ENCODE measurements around the gene FANCC. TPM values are rescaled to one million over a fixed set of nuclear protein-coding genes. Genes with fewer than 3 reads are reported as not detected.
A peak's percentile ranks its signal among the peaks of the same experiment; 100 is the strongest.

FANCC gene
- total and polyA plus RNA-seq, 12 donors: 1.9 to 6.1 (median 3.3) TPM

DNA sequence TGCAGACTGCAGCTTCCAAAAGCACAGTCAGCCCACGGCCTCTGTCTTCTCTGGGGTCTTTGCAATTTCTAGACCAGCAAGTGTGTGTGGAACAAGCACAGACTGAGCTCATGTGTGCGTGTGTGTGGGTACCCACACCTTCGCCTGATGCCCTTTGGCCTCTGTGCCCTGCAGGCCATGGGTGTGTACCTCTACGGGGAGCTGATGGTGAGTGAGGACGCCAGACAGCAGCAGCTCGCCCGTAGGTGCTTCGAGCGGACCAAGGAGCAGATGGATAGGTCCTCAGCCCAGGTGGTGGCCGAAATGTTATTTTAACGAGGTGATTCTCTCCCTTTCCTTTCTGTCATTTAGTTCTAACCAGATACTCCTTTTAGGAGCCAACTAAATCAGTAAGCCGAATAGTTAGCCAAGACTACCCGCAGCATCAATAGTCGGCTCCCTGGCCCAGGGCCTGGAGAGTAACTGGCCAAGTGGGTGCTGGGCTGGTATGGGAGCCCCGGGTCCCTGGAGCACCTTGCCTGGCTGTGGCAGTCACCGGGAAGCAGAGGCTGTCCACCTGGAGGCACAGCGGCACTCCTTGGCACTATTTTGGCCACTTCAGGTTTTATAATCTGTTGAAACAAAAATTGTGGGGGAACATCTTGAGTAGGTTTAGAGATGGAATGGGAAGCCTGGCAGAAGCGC, 235.0 kb downstream of the FANCC start:
- no peak overlapping the region for H3K4me3 ChIP-seq
- no peaks in the 10 kb centered on the region for H3K27me3 ChIP-seq
- 91 to 95% (median 91%) methylated on average over 15 to 18 of the region's 18 CpGs for WGBS, 4 donors
- DNase-seq: peak in 1 of 7 donors; percentile 0
- peaks cover 0 to 67% of the 10 kb centered on the region in 2 donors for H3K36me3 ChIP-seq (replicated peaks in 1 of 2)
- peaks cover 0 to 24% of the 10 kb centered on the region in 2 donors for H3K4me1 ChIP-seq (replicated peaks in 1 of 2)
- peak overlapping the region in 2 of 5 donors; percentile 21 to 52 for H3K27ac ChIP-seq
- no peaks in the 10 kb centered on the region for H3K9me3 ChIP-seq (replicated peaks in 1 of 3)
- no peak for TF ChIP-seq POLR2A (IDR thresholded peaks at IDR 0.05)
- TF ChIP-seq, protein P1, sequence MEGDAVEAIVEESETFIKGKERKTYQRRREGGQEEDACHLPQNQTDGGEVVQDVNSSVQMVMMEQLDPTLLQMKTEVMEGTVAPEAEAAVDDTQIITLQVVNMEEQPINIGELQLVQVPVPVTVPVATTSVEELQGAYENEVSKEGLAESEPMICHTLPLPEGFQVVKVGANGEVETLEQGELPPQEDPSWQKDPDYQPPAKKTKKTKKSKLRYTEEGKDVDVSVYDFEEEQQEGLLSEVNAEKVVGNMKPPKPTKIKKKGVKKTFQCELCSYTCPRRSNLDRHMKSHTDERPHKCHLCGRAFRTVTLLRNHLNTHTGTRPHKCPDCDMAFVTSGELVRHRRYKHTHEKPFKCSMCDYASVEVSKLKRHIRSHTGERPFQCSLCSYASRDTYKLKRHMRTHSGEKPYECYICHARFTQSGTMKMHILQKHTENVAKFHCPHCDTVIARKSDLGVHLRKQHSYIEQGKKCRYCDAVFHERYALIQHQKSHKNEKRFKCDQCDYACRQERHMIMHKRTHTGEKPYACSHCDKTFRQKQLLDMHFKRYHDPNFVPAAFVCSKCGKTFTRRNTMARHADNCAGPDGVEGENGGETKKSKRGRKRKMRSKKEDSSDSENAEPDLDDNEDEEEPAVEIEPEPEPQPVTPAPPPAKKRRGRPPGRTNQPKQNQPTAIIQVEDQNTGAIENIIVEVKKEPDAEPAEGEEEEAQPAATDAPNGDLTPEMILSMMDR (IDR thresholded peaks at IDR 0.05): no peak
- intact Hi-C loops (cut with DNase I): loop anchor here in 1 of 2 donors (10.0 kb wide), 1 partner anchor 48 kb away; no protein-coding TSS in a partner anchor

GRCh38 chr9:95081998-95082397, 235.5 kb downstream of the FANCC start:
- Histone ChIP-seq H3K27ac (peak overlapping the region in 1 of 5 donors; percentile 21), H3K9me3 (replicated peaks in 1 of 3) (no peaks in the 10 kb centered on the region), H3K4me1 (replicated peaks in 1 of 2) (peaks cover 0 to 29% of the 10 kb centered on the region in 2 donors), H3K36me3 (replicated peaks in 1 of 2) (peaks cover 0 to 65% of the 10 kb centered on the region in 2 donors), H3K4me3 (no peak overlapping the region), H3K27me3 (no peaks in the 10 kb centered on the region)
- 85 to 94% (median 90%) methylated on average over 12 to 19 of the region's 19 CpGs for WGBS, 4 donors
- DNase-seq: peak in 1 of 7 donors; percentile 12
- intact Hi-C loops (cut with DNase I): loop anchor here in 1 of 2 donors (10.0 kb wide), 1 partner anchor 47 kb away; no protein-coding TSS in a partner anchor
- no peak for TF ChIP-seq POLR2A (IDR thresholded peaks at IDR 0.05)
- TF ChIP-seq, protein P1 (IDR thresholded peaks at IDR 0.05): no peak

- WGBS, 4 donors: 89 to 96% (median 94%) methylated on average over 19 to 20 of the region's 20 CpGs
- DNase-seq: no peak
- intact Hi-C loops (cut with DNase I): loop anchor here in 1 of 2 donors (10.0 kb wide), 1 partner anchor 46 kb away; no protein-coding TSS in a partner anchor
- Histone ChIP-seq H3K9me3 (replicated peaks in 1 of 3) (no peaks in the 10 kb centered on the region), H3K36me3 (replicated peaks in 1 of 2) (peaks cover 0 to 56% of the 10 kb centered on the region in 2 donors), H3K4me3 (no peak overlapping the region), H3K27me3 (no peaks in the 10 kb centered on the region), H3K4me1 (replicated peaks in 1 of 2) (peaks cover 0 to 35% of the 10 kb centered on the region in 2 donors), H3K27ac (no peak overlapping the region)
- TF ChIP-seq, protein P1 (IDR thresholded peaks at IDR 0.05): no peak
- TF ChIP-seq POLR2A (IDR thresholded peaks at IDR 0.05): no peak
Observed at GRCh38 chr9:95080961-95081647, 236.4 kb downstream of the FANCC start.

GRCh38 chr9:95079461-95079860, 238.0 kb downstream of the FANCC start:
- WGBS, 4 donors: 90 to 93% (median 92%) methylated on average over 7 to 10 of the region's 10 CpGs
- peaks cover 0 to 40% of the 10 kb centered on the region in 2 donors for H3K36me3 ChIP-seq (replicated peaks in 1 of 2)
- no peak overlapping the region for H3K4me3 ChIP-seq
- H3K9me3 ChIP-seq (replicated peaks in 1 of 3): no peaks in the 10 kb centered on the region
- peak overlapping the region in 1 of 5 donors; percentile 54 for H3K27ac ChIP-seq
- intact Hi-C loops (cut with DNase I): no loop called here
- H3K4me1 ChIP-seq (replicated peaks in 1 of 2): peaks cover 0 to 35% of the 10 kb centered on the region in 2 donors
- TF ChIP-seq POLR2A (IDR thresholded peaks at IDR 0.05): no peak
- TF ChIP-seq, protein P1 (IDR thresholded peaks at IDR 0.05): no peak
- DNase-seq: peak in 1 of 7 donors; percentile 28
- no peaks in the 10 kb centered on the region for H3K27me3 ChIP-seq
